ENCODE measurements around the gene KIF1B.
"Not testable (repeated sequence)": the region's sequence is repeated elsewhere in the genome, so short reads cannot be mapped to it uniquely, and the experiment has no call there.

Gene KIF1B

GRCh38 chr1:10196976-10197375 lies 13.4 kb upstream of the KIF1B start:
- no peak for DNase-seq

GRCh38 chr1:10200620-10201019 lies 9.8 kb upstream of the KIF1B start:
- DNase-seq = no peak

- DNase-seq = no peak
These were observed 6.2 kb upstream of the KIF1B start for GRCh38 chr1:10204003-10204642.

- not testable (repeated sequence) for DNase-seq
These were observed 5.2 kb upstream of the KIF1B start for GRCh38 chr1:10205206-10205605.

GRCh38 chr1:10207810-10208209 lies 2.6 kb upstream of the KIF1B start:
- DNase-seq = no peak

- no peak for DNase-seq
These were observed 1.8 kb upstream of the KIF1B start for GRCh38 chr1:10208537-10208936.

GRCh38 chr1:10209590-10209904 lies 823 bp upstream of the KIF1B start:
- no peak for DNase-seq

GRCh38 chr1:10210841-10211804 lies 753 bp downstream of the KIF1B start:
- no peak for DNase-seq

- no peak for DNase-seq
These were observed 1.5 kb downstream of the KIF1B start for GRCh38 chr1:10211805-10212410.

- DNase-seq = no peak
These were observed 2.1 kb downstream of the KIF1B start for GRCh38 chr1:10212476-10212875.

GRCh38 chr1:10213186-10213705 lies 2.9 kb downstream of the KIF1B start:
- DNase-seq = no peak

GRCh38 chr1:10216090-10216749 lies 5.8 kb downstream of the KIF1B start:
- DNase-seq = no peak

- no peak for DNase-seq
These were observed 7.5 kb downstream of the KIF1B start for GRCh38 chr1:10217748-10218441.

- DNase-seq = no peak
These were observed 9.8 kb downstream of the KIF1B start for GRCh38 chr1:10220200-10220599.

GRCh38 chr1:10220657-10221056 lies 10.3 kb downstream of the KIF1B start:
- not testable (repeated sequence) for DNase-seq

- no peak for DNase-seq
These were observed 15.2 kb downstream of the KIF1B start for GRCh38 chr1:10225573-10225972.

- DNase-seq = no peak
These were observed 18.2 kb downstream of the KIF1B start for GRCh38 chr1:10228528-10228927.

GRCh38 chr1:10229903-10230302 lies 19.5 kb downstream of the KIF1B start:
- DNase-seq = no peak

- no peak for DNase-seq
These were observed 21.8 kb downstream of the KIF1B start for GRCh38 chr1:10232163-10232562.

- DNase-seq = no peak
These were observed 26.2 kb downstream of the KIF1B start for GRCh38 chr1:10236405-10237156.

- DNase-seq = no peak
These were observed 26.8 kb downstream of the KIF1B start for GRCh38 chr1:10237157-10237539.

- DNase-seq = no peak
These were observed 31.8 kb downstream of the KIF1B start for GRCh38 chr1:10242135-10242534.
